ENCODE measurements around the gene CAPNS2.
A peak's percentile ranks its signal among the peaks of the same experiment; 100 is the strongest.

CAPNS2 gene

DNA sequence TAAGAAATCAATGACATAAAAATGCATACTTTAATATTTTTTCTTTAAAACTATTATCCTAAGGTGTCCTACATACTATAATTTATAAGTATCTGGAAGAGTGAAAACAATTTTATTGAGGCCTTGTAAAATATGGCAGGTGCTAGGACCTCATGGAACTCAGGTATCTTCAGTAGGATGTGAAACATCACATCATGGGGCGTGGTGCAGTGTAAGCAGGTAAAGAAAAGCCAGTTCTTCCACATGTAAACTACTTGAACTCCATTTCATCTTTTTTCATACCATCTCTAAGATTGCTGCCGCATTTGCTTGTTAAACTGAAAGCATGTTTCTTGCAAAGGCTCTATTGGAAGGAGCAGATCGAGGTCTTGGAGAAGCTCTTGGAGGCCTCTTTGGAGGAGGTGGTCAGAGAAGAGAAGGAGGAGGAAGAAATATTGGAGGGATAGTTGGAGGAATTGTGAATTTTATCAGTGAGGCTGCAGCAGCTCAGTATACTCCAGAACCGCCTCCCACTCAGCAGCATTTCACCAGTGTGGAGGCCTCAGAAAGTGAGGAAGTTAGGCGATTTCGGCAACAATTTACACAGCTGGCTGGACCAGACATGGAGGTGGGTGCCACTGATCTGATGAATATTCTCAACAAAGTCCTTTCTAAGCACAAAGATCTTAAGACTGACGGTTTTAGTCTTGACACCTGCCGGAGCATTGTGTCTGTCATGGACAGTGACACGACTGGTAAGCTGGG is at the start of gene CAPNS2:
TSS of gene CAPNS2 (plus strand) at position 253 of the 744 bp plus-strand sequence. CDS start at position 326, 73 bp downstream.
- H3K27ac Mint-ChIP-seq, result peak within 1 kb of the TSS; percentile 61
- H3K9me3 Mint-ChIP-seq, result no peaks in the 10 kb centered on the region
- peaks cover 20% of the 10 kb centered on the region for H3K36me3 Mint-ChIP-seq (ENCODE audit: low read depth)
- H3K27me3 Mint-ChIP-seq, result no peaks in the 10 kb centered on the region
- intact Hi-C loops (cut with micrococcal nuclease), result no loop called here
- H3K4me3 Mint-ChIP-seq, result no peak within 1 kb of the TSS
- H3K4me1 Mint-ChIP-seq (ENCODE audit: low read depth), result peaks cover 62% of the 10 kb centered on the region

DNA sequence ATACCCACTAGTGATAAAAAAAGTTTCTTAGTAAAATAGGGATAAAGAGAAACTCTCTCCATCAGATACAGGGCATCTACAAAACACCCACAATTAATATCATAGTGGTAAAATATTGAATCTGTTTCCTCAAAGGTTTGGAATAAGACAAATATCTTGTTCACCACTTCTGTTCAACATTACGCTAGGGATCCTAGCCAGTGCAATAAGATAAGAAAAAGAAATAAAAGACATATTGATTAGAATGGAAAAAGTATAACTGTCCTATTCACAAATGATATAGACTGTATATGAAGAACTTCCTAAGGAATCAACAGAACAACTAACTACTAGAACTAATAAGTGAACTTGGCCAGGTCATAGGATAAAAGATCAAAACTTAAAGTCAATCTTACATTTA is 44.7 kb upstream of the CAPNS2 start:
- Mint-ChIP-seq H3K27ac (no peak overlapping the region), H3K4me1 (ENCODE audit: low read depth) (no peaks in the 10 kb centered on the region), H3K4me3 (no peak overlapping the region), H3K36me3 (ENCODE audit: low read depth) (peaks cover 44% of the 10 kb centered on the region), H3K9me3 (peaks cover 39% of the 10 kb centered on the region), H3K27me3 (no peaks in the 10 kb centered on the region)
- intact Hi-C loops (cut with micrococcal nuclease), result no loop called here

DNA sequence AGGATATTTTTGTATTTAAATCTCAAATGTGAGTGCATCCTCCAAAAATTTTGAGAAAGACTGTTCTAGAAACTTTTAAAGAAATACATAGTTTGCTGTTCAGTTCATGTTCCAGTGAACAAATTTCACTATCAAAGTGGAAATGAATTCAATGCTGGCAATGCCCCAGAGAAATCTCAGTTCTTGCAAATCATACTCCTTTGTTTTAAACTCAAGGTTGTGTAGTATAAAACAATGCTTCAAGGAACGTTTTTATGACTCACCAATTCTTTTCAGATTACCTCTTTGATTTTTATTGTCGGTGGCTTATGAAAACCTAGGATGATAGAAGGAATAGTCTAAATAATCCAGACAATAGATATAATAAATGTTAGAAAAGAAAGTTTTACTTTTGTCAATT is 40.0 kb upstream of the CAPNS2 start:
- intact Hi-C loops (cut with micrococcal nuclease), result no loop called here
- no peak overlapping the region for H3K27ac Mint-ChIP-seq
- H3K4me3 Mint-ChIP-seq, result no peak overlapping the region
- no peaks in the 10 kb centered on the region for H3K27me3 Mint-ChIP-seq
- H3K4me1 Mint-ChIP-seq (ENCODE audit: low read depth), result no peaks in the 10 kb centered on the region
- H3K9me3 Mint-ChIP-seq, result peaks cover 9% of the 10 kb centered on the region
- peaks cover 46% of the 10 kb centered on the region for H3K36me3 Mint-ChIP-seq (ENCODE audit: low read depth)

DNA sequence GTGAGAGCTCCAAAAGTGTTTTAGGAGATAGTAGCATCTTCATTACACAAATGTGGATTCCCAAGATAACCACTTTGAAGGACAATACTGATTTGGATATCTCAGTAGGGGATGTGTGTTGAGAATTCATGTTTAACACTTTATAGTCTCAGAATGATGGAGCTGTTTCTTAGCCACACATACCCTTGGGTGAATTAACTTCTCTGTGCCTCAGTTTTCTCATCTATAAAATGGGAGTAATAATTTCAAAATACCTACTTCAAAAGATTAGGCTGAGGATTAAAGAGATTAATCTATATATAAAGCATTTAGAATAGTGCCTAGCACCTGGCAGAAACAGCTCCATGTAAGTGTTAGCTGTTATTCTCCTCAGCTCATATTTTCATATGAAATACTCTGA is 38.6 kb upstream of the CAPNS2 start:
- no peak overlapping the region for H3K4me3 Mint-ChIP-seq

DNA sequence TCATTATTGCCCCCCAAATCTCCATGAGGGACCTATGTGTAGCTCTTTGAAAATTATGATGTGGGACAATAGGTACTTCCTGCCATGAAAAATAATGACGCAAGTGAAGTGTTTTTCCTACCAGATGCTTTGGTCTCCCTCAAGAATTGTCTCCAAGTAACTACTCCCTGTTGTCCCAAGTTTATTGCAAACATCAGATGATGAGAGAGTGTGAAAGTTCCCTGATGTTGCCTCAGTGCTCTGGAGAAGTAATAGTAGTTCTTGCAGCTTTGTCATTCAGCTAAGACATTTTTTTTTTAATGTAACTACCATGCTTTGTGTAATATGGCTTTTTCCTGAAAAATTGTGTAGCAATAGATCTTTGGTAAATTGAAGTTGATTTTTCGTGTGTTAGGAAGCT is 37.5 kb upstream of the CAPNS2 start:
- H3K36me3 Mint-ChIP-seq (ENCODE audit: low read depth), result peaks cover 45% of the 10 kb centered on the region
- intact Hi-C loops (cut with micrococcal nuclease), result no loop called here
- H3K27ac Mint-ChIP-seq, result no peak overlapping the region
- H3K9me3 Mint-ChIP-seq, result no peaks in the 10 kb centered on the region
- no peaks in the 10 kb centered on the region for H3K27me3 Mint-ChIP-seq
- no peak overlapping the region for H3K4me3 Mint-ChIP-seq
- H3K4me1 Mint-ChIP-seq (ENCODE audit: low read depth), result no peaks in the 10 kb centered on the region

More for the DNA sequence above, 38.6 kb upstream of the CAPNS2 start:
- Mint-ChIP-seq H3K27me3 (no peaks in the 10 kb centered on the region), H3K27ac (no peak overlapping the region), H3K4me1 (ENCODE audit: low read depth) (no peaks in the 10 kb centered on the region), H3K9me3 (no peaks in the 10 kb centered on the region), H3K36me3 (ENCODE audit: low read depth) (peaks cover 45% of the 10 kb centered on the region)
- intact Hi-C loops (cut with micrococcal nuclease), result no loop called here

DNA sequence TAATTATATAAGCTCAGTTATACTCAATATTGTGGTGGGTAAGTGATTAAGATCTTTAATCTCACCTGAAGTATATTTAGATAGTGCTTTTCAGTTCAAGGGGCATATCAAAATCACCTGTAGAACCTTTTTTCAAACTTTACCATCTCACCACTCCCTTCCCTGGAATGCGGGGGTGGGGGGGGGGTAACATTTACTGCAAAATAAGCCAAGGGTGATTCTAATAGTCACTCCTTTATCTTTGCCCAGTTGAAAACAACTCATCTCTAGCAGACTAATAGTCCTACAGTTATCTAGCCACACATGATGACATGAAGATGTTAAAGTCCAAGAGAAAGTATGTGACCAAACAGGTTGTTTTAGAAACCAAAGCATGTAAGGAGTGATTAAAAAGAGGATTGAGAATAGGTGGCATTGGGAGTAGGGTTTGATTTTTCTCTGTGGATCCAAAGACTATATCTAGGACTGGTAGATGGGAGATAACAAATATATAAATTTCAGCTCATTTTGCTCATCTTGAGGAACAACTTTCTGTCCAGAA is 36.1 kb upstream of the CAPNS2 start:
- Mint-ChIP-seq H3K4me1 (ENCODE audit: low read depth) (peaks cover 9% of the 10 kb centered on the region), H3K4me3 (no peak overlapping the region), H3K9me3 (no peaks in the 10 kb centered on the region), H3K36me3 (ENCODE audit: low read depth) (peaks cover 39% of the 10 kb centered on the region), H3K27me3 (no peaks in the 10 kb centered on the region), H3K27ac (no peak overlapping the region)
- intact Hi-C loops (cut with micrococcal nuclease), result no loop called here

DNA sequence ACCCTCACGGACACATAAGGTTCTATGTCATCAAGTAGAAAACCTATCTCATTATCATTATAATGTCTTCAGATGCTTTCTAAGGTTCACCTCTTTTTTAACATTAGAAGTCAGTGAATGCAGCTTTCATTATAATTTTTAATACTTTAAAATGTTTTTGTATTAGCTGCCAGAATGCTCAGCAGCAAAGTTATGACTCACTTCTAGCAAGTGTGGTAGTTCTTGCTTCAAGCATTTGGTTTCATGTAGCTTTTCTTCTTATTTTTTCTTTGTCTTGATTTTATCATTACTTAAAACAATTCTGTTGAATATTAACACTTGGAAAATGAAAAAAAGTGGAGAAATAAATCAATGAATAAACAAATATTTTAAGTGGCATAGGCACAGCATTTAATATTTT is 34.3 kb upstream of the CAPNS2 start:
- Mint-ChIP-seq H3K36me3 (ENCODE audit: low read depth) (peaks cover 44% of the 10 kb centered on the region), H3K27me3 (no peaks in the 10 kb centered on the region), H3K27ac (no peak overlapping the region), H3K4me1 (ENCODE audit: low read depth) (peaks cover 15% of the 10 kb centered on the region), H3K4me3 (no peak overlapping the region), H3K9me3 (no peaks in the 10 kb centered on the region)
- intact Hi-C loops (cut with micrococcal nuclease), result no loop called here

DNA sequence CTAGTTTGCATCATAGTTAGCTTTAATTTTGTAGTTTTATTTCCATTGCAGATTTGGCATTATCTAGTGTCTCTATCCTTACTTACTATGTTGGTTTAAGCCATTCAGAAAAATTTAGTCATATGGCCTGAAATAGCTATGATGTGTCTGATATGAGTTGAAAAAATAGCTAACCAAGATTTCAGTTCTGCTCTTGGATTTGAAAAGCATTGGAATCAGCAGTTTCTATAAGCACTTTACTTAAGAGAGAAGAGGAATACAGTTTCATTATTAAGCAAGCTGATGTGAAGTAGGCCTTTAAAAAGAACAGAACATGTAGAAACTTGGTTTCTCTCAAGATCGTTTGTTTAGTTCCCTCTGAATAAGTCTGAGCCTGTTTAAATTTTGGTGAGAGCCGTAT is 31.7 kb upstream of the CAPNS2 start:
- H3K27me3 Mint-ChIP-seq, result no peaks in the 10 kb centered on the region
- peaks cover 30% of the 10 kb centered on the region for H3K4me1 Mint-ChIP-seq (ENCODE audit: low read depth)
- H3K4me3 Mint-ChIP-seq, result no peak overlapping the region
- peaks cover 41% of the 10 kb centered on the region for H3K36me3 Mint-ChIP-seq (ENCODE audit: low read depth)
- H3K9me3 Mint-ChIP-seq, result no peaks in the 10 kb centered on the region
- peak overlapping the region; percentile 79 for H3K27ac Mint-ChIP-seq
- intact Hi-C loops (cut with micrococcal nuclease), result loop anchor here (2.0 kb wide), 1 partner anchor 26 kb away; the partner anchor contains the start of gene LPCAT2

DNA sequence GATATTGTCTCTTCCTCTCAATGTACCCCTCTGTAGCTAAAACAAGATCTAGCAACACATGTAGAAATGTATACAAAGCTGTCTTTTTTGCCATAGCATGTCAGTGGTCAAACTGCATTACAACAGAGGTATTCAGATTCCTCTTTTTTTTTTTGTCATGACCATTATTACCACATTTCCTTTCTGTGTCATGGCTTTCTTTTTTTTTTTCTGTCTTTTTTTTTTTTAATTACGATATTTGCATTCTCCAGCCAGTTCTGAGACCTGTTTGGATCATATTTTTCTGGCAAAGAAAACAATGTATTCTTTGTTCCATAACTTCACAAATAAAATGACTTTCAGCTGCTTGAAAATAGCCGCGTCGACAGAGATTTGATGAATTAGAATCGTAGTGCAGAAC is 27.4 kb upstream of the CAPNS2 start:
- Mint-ChIP-seq H3K4me3 (no peak overlapping the region), H3K27me3 (no peaks in the 10 kb centered on the region), H3K36me3 (ENCODE audit: low read depth) (peaks cover 21% of the 10 kb centered on the region), H3K27ac (peak overlapping the region; percentile 27), H3K4me1 (ENCODE audit: low read depth) (peaks cover 30% of the 10 kb centered on the region), H3K9me3 (no peaks in the 10 kb centered on the region)
- intact Hi-C loops (cut with micrococcal nuclease), result no loop called here

DNA sequence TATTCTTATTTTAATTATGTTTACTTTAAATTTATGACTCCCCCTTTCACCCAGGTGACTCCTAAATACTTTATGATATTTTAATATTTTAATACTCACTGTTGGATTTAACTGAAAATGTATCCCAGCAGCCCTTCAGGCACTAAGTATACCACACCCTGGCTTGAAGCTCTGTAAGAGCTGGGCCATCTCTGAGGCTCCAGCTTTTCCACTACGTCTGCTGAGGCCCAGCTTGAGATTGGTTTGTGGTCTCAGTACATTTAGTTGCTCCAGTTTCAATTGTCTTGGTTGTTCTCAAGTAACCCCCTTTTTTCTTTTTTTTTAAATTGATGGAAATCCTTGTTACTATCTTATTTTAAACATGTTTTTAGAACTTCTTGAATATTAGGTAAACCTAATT is 27.0 kb upstream of the CAPNS2 start:
- Mint-ChIP-seq H3K27me3 (no peaks in the 10 kb centered on the region), H3K4me1 (ENCODE audit: low read depth) (peaks cover 28% of the 10 kb centered on the region), H3K27ac (no peak overlapping the region), H3K36me3 (ENCODE audit: low read depth) (peaks cover 21% of the 10 kb centered on the region), H3K4me3 (no peak overlapping the region), H3K9me3 (no peaks in the 10 kb centered on the region)
- intact Hi-C loops (cut with micrococcal nuclease), result no loop called here

DNA sequence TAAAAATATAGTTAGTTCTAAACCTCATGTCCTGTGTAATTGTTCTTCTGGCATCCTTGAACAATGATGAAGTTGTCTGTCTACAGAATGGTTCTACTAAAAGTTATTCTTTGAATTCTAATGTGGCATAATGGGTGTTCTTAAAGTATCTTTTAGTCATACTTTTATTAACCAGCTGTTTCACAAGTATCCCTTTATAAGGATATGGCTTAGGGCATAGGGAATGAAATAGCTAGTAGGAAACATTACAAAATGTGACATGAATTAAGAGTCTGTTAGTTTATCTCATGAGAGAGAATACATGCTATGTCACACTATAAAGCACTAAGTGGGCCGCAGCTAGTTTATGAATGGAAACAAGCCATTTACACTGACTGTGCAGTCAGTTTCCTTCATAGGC is 26.3 kb upstream of the CAPNS2 start:
- Mint-ChIP-seq H3K27me3 (no peaks in the 10 kb centered on the region), H3K9me3 (no peaks in the 10 kb centered on the region), H3K4me1 (ENCODE audit: low read depth) (peaks cover 22% of the 10 kb centered on the region), H3K4me3 (no peak overlapping the region), H3K27ac (no peak overlapping the region), H3K36me3 (ENCODE audit: low read depth) (peaks cover 21% of the 10 kb centered on the region)
- intact Hi-C loops (cut with micrococcal nuclease), result loop anchor here (5.0 kb wide), 1 partner anchor 162 kb away; no protein-coding TSS in a partner anchor

DNA sequence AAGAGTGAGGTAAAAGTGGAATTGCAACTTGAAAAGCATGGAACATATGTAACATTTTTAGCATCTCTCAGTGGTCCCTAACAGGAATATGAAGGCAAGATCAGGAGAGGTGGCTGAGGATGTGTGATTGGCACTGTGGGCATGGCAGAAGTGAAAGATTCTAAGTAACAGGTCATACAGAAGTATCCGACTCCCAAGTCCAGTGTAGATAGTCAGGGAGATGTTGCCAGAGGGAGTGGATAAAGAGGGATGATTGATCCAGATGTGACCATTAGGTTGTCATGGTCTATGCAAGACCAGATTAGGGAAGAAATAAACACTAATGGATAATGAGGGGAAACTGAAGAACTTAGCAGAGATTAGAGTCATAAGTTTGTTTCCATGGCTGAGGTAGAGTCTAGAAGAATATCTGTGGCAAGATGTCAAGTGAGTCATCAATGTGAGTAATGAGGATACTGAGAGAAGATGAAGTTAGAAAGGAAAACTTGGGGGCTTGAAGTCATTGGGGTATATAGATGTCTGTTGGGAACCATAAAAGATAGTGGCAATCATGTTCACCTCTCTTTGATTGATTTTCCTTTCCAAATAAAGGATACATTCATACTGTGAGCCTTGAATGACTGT is 23.9 kb upstream of the CAPNS2 start:
- intact Hi-C loops (cut with micrococcal nuclease), result loop anchor here (1.0 to 5.0 kb wide), 3 partner anchors 47 to 160 kb away; no protein-coding TSS in a partner anchor
- H3K9me3 Mint-ChIP-seq, result no peaks in the 10 kb centered on the region
- H3K27ac Mint-ChIP-seq, result no peak overlapping the region
- no peaks in the 10 kb centered on the region for H3K27me3 Mint-ChIP-seq
- no peak overlapping the region for H3K4me3 Mint-ChIP-seq
- peaks cover 15% of the 10 kb centered on the region for H3K4me1 Mint-ChIP-seq (ENCODE audit: low read depth)
- peaks cover 7% of the 10 kb centered on the region for H3K36me3 Mint-ChIP-seq (ENCODE audit: low read depth)

DNA sequence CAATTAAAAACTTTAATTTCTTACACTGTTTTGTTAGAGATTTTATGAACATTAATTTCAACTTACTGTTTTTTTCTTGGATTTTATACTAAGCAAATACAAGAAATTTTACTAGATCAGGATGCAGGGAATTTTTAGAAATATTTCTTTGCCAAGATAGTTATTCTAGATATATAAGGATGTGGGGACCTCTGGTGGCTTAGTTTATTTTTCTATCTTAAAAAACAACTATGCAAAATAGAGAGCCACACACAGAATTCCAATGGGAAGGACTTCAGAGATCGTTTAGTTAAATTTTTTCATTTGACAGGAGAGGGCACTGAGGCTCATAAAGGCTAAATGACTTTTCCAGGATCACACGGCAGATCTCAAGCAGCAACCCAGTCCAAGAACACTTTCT is 23.0 kb upstream of the CAPNS2 start:
- peaks cover 4% of the 10 kb centered on the region for H3K36me3 Mint-ChIP-seq (ENCODE audit: low read depth)
- no peaks in the 10 kb centered on the region for H3K27me3 Mint-ChIP-seq
- no peaks in the 10 kb centered on the region for H3K9me3 Mint-ChIP-seq
- H3K4me1 Mint-ChIP-seq (ENCODE audit: low read depth), result peaks cover 9% of the 10 kb centered on the region
- intact Hi-C loops (cut with micrococcal nuclease), result loop anchor here (1.0 to 5.0 kb wide), 3 partner anchors 48 to 159 kb away; no protein-coding TSS in a partner anchor
- no peak overlapping the region for H3K4me3 Mint-ChIP-seq
- H3K27ac Mint-ChIP-seq, result no peak overlapping the region

DNA sequence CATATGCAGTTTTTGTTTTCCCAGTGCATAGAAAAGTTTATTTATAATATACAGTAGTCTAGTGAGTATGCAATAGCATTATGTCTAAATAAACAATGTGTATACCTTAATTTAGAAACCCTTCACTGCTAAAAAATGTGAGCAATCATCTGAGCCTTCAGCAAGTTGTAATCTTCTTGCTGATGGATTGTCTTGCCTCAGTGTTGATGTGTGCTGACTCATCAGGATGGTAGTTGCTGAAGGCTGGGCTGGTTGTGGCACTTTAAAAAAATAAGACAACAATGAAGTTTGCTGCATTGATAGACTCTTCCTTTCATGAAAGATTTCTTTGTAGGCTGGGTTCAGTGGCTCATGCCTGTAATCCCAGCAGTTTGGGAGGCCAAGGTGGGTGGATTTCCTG is 13.9 kb upstream of the CAPNS2 start:
- H3K36me3 Mint-ChIP-seq (ENCODE audit: low read depth), result peaks cover 74% of the 10 kb centered on the region
- H3K27me3 Mint-ChIP-seq, result no peaks in the 10 kb centered on the region
- H3K9me3 Mint-ChIP-seq, result no peaks in the 10 kb centered on the region
- no peaks in the 10 kb centered on the region for H3K4me1 Mint-ChIP-seq (ENCODE audit: low read depth)
- no peak overlapping the region for H3K27ac Mint-ChIP-seq
- H3K4me3 Mint-ChIP-seq, result no peak overlapping the region
- intact Hi-C loops (cut with micrococcal nuclease), result no loop called here
